Astrocyte of the cerebellum (primary cell): ENCODE results near the gene MED12L.
"Not testable (repeated sequence)": the region's sequence is repeated elsewhere in the genome, so short reads cannot be mapped to it uniquely, and the experiment has no call there.

Experiments used
- DNase-seq: peaks from one replicate; pipeline ENCODE4 v3.0.0-alpha.2; 2011; ENCODE audit warnings: low read depth
- H3K4me3 ChIP-seq: 2 replicates; pipeline ENCODE4 v1.5.1; 2011; ENCODE audit warnings: mild to moderate bottlenecking, low read depth, low read length, moderate library complexity
- in situ Hi-C: cut with HindIII; loops from 2 replicates; pipeline ENCODE4 v1.10.0; 2017; ENCODE audit warnings: low sequenced_read_pairs
- TF ChIP-seq, protein P1 (sequence below): IDR thresholded peaks from 2 replicates; pipeline ENCODE4 v1.5.1; 2012; ENCODE audit warnings: low read length, low read depth, moderate library complexity, mild to moderate bottlenecking; ENCODE audit errors: missing control alignments

Gene MED12L

DNA sequence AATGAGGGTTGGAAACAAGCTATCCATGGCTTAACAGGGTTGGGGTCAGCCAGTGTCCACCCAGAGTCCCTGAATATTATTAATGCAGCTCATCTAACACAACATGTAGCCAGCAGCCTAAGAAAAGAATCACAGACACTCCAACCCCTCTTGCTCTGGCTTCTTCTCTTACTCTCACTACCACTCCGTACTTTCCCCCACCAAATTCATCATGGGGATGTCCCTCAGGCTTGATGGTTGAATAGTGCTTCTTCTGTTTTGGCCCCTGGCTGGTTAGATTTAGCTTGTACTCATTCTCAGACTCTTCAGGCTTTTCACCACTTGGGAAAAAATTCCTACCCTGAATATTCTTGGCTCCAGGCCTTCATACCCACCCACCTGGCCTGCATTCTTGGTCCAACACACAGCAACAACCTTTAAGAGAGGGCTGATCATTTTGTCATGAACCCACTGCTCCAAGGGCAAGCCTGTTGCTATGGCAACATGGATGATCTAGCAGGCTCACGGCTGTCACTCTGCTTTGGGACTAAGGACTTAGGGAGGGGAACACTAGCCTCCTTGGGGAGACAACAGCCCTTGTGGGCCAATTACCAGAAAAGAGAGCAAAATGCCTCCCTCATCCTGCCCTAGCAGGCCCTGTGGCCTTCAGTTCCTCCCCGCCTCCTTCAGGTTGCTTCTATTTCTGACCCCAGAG, 9.4 kb upstream of the MED12L start:
- DNase-seq, result no peak
- in situ Hi-C loops, result no loop called here
- H3K4me3 ChIP-seq, result no peak overlapping the region
- TF ChIP-seq, protein P1, sequence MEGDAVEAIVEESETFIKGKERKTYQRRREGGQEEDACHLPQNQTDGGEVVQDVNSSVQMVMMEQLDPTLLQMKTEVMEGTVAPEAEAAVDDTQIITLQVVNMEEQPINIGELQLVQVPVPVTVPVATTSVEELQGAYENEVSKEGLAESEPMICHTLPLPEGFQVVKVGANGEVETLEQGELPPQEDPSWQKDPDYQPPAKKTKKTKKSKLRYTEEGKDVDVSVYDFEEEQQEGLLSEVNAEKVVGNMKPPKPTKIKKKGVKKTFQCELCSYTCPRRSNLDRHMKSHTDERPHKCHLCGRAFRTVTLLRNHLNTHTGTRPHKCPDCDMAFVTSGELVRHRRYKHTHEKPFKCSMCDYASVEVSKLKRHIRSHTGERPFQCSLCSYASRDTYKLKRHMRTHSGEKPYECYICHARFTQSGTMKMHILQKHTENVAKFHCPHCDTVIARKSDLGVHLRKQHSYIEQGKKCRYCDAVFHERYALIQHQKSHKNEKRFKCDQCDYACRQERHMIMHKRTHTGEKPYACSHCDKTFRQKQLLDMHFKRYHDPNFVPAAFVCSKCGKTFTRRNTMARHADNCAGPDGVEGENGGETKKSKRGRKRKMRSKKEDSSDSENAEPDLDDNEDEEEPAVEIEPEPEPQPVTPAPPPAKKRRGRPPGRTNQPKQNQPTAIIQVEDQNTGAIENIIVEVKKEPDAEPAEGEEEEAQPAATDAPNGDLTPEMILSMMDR, result no peak

DNA sequence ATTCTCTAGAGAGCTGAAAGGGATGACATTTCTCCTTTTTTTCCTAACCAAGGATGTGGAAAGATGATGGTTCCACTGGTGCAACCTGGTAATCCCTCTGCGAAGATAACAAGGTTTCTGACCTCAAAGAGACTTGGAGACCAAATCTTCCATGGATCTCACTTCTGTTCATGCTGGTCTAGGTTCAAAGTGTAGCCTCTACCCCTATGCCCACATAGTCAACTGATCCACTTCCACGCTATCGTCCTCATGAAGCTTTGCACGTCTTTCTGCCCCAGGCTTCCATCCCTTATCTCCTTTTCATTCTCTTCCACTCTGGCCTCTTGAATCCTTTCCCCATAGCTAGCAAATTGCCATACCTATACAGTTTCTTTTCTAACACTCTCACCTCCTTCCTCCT, 8.8 kb upstream of the MED12L start:
- TF ChIP-seq, protein P1, result no peak
- no peak overlapping the region for H3K4me3 ChIP-seq
- in situ Hi-C loops, result no loop called here
- DNase-seq, result no peak

DNA sequence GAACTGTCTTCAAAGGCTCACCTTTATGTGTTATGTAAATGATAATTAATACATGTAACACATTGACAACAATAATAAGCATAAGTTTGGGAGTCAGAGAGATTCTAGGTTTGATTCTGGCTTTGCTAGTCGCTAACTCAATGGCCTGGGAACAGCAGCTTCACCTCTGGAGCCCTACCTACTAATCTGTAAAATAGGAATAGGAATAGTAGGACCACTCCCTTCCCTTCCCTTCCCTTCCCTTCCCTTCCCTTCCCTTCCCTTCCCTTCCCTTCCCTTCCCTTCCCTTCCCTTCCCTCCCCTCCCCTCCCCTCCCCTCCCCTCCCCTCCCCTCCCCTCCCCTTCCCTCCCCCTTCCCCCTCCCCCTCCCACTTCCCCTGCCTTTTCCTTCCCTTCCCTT, 4.4 kb upstream of the MED12L start:
- in situ Hi-C loops, H3K4me3 ChIP-seq, DNase-seq: not testable (repeated sequence)

DNA sequence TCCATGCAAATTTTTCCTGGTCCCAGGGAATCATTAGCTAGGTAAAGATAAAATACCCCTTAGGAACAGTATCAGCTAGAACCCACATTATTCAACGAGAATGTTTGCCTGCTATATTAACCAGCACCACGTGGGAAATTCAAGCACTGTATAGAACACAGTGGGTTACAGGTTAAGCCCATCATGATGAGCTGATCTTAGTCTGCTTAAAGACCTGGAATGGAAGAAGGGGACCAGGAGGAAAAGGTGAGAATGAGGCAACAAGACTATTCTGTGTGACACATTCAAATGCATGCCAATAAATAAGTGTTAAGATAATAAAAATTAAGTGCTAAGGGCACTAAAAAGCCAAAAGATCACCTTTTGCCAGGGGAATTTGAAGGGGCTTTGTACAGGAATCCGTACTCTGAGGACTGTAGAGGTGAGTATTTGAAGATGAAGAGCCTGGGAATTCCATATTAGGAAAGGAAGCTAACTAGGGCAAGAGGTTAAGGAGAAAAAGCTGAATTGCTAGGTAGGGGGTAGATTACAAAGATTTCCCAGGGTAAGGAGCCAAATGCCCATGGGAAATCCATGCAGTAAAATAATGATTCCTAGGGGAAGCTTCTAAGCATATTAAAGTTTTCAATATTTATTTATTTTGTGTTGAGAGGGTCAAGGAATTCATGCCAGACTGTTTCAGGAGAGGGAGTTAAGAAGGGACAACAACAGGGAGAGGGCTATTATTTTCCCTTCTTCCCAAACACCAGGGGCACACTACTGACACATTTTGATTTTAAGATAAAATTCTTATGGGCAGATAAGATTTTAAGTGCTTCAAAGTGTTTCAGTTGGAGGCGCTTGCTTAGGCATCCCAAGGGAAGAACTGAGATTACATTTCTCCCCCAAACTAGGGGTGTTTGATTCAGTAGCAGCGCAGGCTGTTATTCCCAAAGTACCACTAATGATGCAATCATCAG, 2.3 kb upstream of the MED12L start:
- TF ChIP-seq, protein P1, result no peak
- in situ Hi-C loops, result no loop called here
- no peak overlapping the region for H3K4me3 ChIP-seq
- DNase-seq, result no peak

DNA sequence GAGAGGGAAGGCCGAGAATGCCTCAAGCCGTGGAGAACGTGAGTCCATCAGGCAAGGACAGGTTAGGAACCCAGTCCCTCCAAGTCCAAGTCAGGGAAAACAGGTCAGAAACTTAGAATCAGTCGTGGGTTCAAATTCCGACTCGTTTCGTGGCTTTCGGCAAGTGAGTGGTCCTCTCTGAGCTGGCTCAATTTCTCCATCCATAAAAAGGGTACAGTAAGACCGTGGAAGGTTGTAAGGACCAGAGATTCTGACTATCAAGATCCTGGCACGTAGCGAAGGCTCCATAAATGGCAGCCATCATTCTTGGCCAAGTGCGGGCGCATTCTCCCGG, 604 bp upstream of the MED12L start:
- in situ Hi-C loops, result no loop called here
- H3K4me3 ChIP-seq, result peak overlapping the region; percentile 62
- TF ChIP-seq, protein P1, result no peak
- no peak for DNase-seq

DNA sequence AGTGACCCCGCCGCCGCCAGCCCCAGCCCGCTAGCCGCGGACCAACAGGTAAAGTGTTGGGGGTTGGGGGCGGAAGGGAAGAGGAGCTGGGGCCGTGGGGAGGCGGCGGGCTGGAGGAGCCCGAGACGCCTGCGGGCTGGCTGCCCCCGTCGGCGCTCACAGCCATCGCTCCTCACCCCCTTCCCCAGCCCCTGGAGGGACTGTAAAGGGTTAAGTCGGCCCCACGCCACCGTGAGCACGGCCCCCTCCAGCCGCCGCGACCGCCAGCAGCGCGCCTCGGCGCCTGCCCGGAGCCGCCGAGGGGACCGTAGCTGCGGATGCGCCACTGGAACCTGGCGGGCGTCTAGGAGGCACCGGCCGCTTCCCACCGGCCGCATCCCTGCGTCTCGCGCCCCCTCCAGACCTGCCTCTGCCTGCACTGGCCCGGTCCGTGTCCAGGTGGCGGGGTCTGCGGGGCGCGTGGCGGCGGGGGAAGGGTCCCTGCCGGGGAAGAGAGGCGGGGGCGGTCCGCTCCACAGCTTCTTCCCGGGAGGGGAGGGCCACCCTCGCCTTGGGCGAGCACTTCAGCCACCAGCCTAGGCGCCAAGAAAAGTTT, 522 bp downstream of the MED12L start:
- in situ Hi-C loops, result no loop called here
- no peak for DNase-seq
- peak overlapping the region; percentile 62 for H3K4me3 ChIP-seq
- TF ChIP-seq, protein P1, result no peak
